HepG2 (cell line): ENCODE results near the gene MAN1A2. TPM values are rescaled to one million over a fixed set of nuclear protein-coding genes. Genes with fewer than 3 reads are reported as not detected.

ENCODE experiments used
- ATAC-seq: fragments of 200-7000 bp; cut with Tn5 transposase; 3 replicates; pipeline ENCODE4 v1.9.1; 2020; ENCODE audit warnings: mild to moderate bottlenecking, moderate library complexity
- BruUV-seq: library from RNA; stranded (reverse); fragments of 400-500 nt; replicated peaks from 2 replicates; lab custom pipeline; 2021; lab: Mats Ljungman, UMichigan
- CTCF ChIA-PET: fragments of 300-600 bp; formaldehyde crosslinking; extraction: SDS; loops from one replicate; lab custom pipeline; 2021; ENCODE audit warnings: low total read pairs, inconsistent platforms, low intra/inter-chr PET ratio; lab: Yijun Ruan, JAX
- POLR2A ChIA-PET: fragments of 350-600 bp; sonication (Branson Sonifier 250); formaldehyde crosslinking; loops from one replicate; lab custom pipeline; 2020; ENCODE audit warnings: antibody characterized with exemption, inconsistent platforms; lab: Yijun Ruan, JAX
- DNase-seq: peaks from one replicate; pipeline ENCODE4 v3.0.0-alpha.2; 2015; ENCODE audit warnings: low spot score
- FAIRE-seq: peaks from 3 replicates; lab custom pipeline; 2011; peaks lifted over from hg19 to GRCh38; lab: Jason Lieb, UNC
- H2AFZ ChIP-seq: one replicate; pipeline ENCODE4 v1.6.1; 2011; ENCODE audit warnings: low read length, inconsistent platforms
- H3K27ac ChIP-seq: fragments of 300-600 bp; 3 replicates; pipeline ENCODE4 v1.8.0; 2011; ENCODE audit warnings: mixed run types, mild to moderate bottlenecking, mixed read lengths, low read length, inconsistent platforms; ENCODE audit not compliant: insufficient read depth; ENCODE audit errors: extremely low read length
- H3K27me3 ChIP-seq, 2 experiments: fragments of 200-600 bp in 1 of 2; 2 replicates in 1 of 2; 3 replicates in 1 of 2; pipeline versions ENCODE4 v1.6.0 to v1.8.0; 2011; ENCODE audit warnings: low read length in 2 of 2, mild to moderate bottlenecking in 2 of 2, moderate library complexity in 2 of 2, inconsistent platforms in 1 of 2; ENCODE audit not compliant: insufficient read depth in 2 of 2, control insufficient read depth in 1 of 2
- H3K36me3 ChIP-seq, 2 experiments: fragments of 200-600 bp in 1 of 2; replicated peaks in 1 of 2; 2 replicates in 1 of 2; 3 replicates in 1 of 2; pipeline versions ENCODE4 v1.5.1 to v1.8.0; 2011; ENCODE audit warnings: low read length in 2 of 2, inconsistent platforms in 1 of 2; ENCODE audit not compliant: insufficient read depth in 2 of 2, control insufficient read depth in 1 of 2
- H3K4me1 ChIP-seq: 2 replicates; pipeline ENCODE4 v1.5.1; 2012; ENCODE audit warnings: low read length, inconsistent platforms; ENCODE audit not compliant: insufficient read depth
- H3K4me2 ChIP-seq: 2 replicates; pipeline ENCODE4 v1.6.0; 2011; ENCODE audit warnings: low read depth, low read length, inconsistent platforms
- H3K4me3 ChIP-seq, 3 experiments: fragments of 200-600 bp in 1 of 3; sonication (generic), shearing (Covaris generic) in 1 of 3; replicated peaks in 1 of 3; 2 replicates each; pipeline ENCODE4 v1.5.1; 2011 to 2016; ENCODE audit warnings: low read length in 3 of 3, inconsistent platforms in 2 of 3, low read depth in 2 of 3, mild to moderate bottlenecking in 2 of 3, control low read depth in 1 of 3, mixed read lengths in 1 of 3; ENCODE audit not compliant: insufficient read depth in 1 of 3
- H3K79me2 ChIP-seq: one replicate; pipeline ENCODE4 v1.6.1; 2011; ENCODE audit warnings: low read length, inconsistent platforms; ENCODE audit not compliant: insufficient read depth
- H3K9ac ChIP-seq: 2 replicates; pipeline ENCODE4 v1.6.0; 2011; ENCODE audit warnings: mild to moderate bottlenecking, low read depth, low read length, inconsistent platforms; ENCODE audit not compliant: insufficient read depth
- H3K9me3 ChIP-seq: 2 replicates; pipeline ENCODE4 v1.5.1; 2012; ENCODE audit warnings: mild to moderate bottlenecking, low read length
- H4K20me1 ChIP-seq: 2 replicates; pipeline ENCODE4 v1.6.0; 2011; ENCODE audit warnings: inconsistent platforms, mild to moderate bottlenecking, low read length, moderate library complexity; ENCODE audit not compliant: insufficient read depth
- FOXA1 ChIP-seq, 2 experiments: fragments of 450-650 bp in 1 of 2; sonication (generic) in 1 of 2; formaldehyde crosslinking in 1 of 2; IDR thresholded peaks; 2 replicates each; pipeline versions ENCODE4 v1.4.0 to v1.6.1; 2016 to 2020; ENCODE audit warnings: missing genetic modification reagents in 1 of 2
- MBNL3 ChIP-seq: fragments of 250-450 bp; sonication (Bioruptor Pico); conservative IDR thresholded peaks from 2 replicates; pipeline ENCODE4 v1.8.0; 2022; ENCODE audit warnings: mild to moderate bottlenecking, inconsistent platforms
- MIXL1 ChIP-seq: IDR thresholded peaks from 2 replicates; pipeline ENCODE4 v1.6.1; 2016
- SAFB2 ChIP-seq: sonication (generic); formaldehyde crosslinking; IDR thresholded peaks from 2 replicates; pipeline ENCODE4 v1.5.1; 2020; ENCODE audit warnings: missing genetic modification reagents, low read depth, mild to moderate bottlenecking, borderline replicate concordance
- SMAD3 ChIP-seq: sonication (generic); formaldehyde crosslinking; IDR thresholded peaks from 2 replicates; pipeline ENCODE4 v1.4.0; 2020; ENCODE audit warnings: missing genetic modification reagents
- SSRP1 ChIP-seq: IDR thresholded peaks from 2 replicates; pipeline ENCODE4 v1.6.1; 2016; ENCODE audit warnings: control low read depth
- TRAFD1 ChIP-seq: sonication (generic); formaldehyde crosslinking; IDR thresholded peaks from 2 replicates; pipeline ENCODE4 v1.5.1; 2020; ENCODE audit warnings: missing genetic modification reagents, mild to moderate bottlenecking, borderline replicate concordance
- ZBTB1 ChIP-seq: sonication (generic); formaldehyde crosslinking; IDR thresholded peaks from 2 replicates; pipeline ENCODE4 v1.4.0; 2020; ENCODE audit warnings: missing genetic modification reagents, borderline replicate concordance
- ZMAT5 ChIP-seq: sonication (generic); formaldehyde crosslinking; IDR thresholded peaks from 2 replicates; pipeline ENCODE4 v1.5.0; 2020; ENCODE audit warnings: mild to moderate bottlenecking, low read depth, missing genetic modification reagents, borderline replicate concordance
- ZNF350 ChIP-seq: sonication (generic); formaldehyde crosslinking; IDR thresholded peaks from 2 replicates; pipeline ENCODE4 v1.4.0; 2020; ENCODE audit warnings: mild to moderate bottlenecking, low read depth, missing genetic modification reagents, borderline replicate concordance
- in situ Hi-C: cut with HindIII; loops from 2 replicates; pipeline ENCODE4 v1.10.0; 2017; ENCODE audit warnings: low pct_unique_long_range_greater_than_20kb; ENCODE audit not compliant: extremely low pct_ligation_motif_present
- intact Hi-C: fragments of 100-400 bp; cut with micrococcal nuclease; formaldehyde crosslinking; loops from one replicate; pipeline ENCODE4 v1.10.0; 2022; ENCODE audit not compliant: unreplicated experiment
- polyA plus RNA-seq, 8 experiments: library from polyadenylated mRNA; depleted of rRNA in 3 of 8; stranded (reverse) in 7 of 8; unstranded in 1 of 8; fragments of >200 nt; fragmentation: Illumina TruSeq in 4 of 8; extraction: Trizol in 4 of 8; gene quantifications; 2 replicates each; pipeline versions ENCODE4 v1.2.1 to v1.2.3, GENCODE V29; 2011 to 2016; ENCODE audit warnings: low read depth in 4 of 8, missing spikeins in 1 of 8, mixed read lengths in 1 of 8; ENCODE audit not compliant: insufficient read depth in 1 of 8
- total RNA-seq, 5 experiments: library from RNA; depleted of rRNA; stranded (reverse); fragments of >200 nt; fragmentation: Illumina TruSeq; extraction: Trizol; gene quantifications; 2 replicates each; pipeline ENCODE4 v1.2.3, GENCODE V29; 2016; ENCODE audit warnings: low read depth in 1 of 5
- TF ChIP-seq, protein P1 (sequence below): sonication (generic); formaldehyde crosslinking; IDR thresholded peaks from 2 replicates; pipeline ENCODE4 v1.5.1; 2020; ENCODE audit warnings: missing genetic modification reagents, mild to moderate bottlenecking, borderline replicate concordance
- TF ChIP-seq, protein P2 (sequence below): sonication (generic); formaldehyde crosslinking; IDR thresholded peaks from 2 replicates; pipeline ENCODE4 v1.8.0; 2022; ENCODE audit warnings: mild to moderate bottlenecking, missing genetic modification reagents

Gene MAN1A2
- total and polyA plus RNA-seq, 2 of the 13 experiments (the other 11 are each of a cell fraction or from before 2014, with no cell fraction given) = 8.0 to 19.9 TPM

GRCh38 chr1:117396074-117396473 is 28.8 kb downstream of the MAN1A2 start:
- no peak overlapping the region for H3K27ac ChIP-seq
- H3K9me3 ChIP-seq = no peaks in the 10 kb centered on the region
- no peaks in the 10 kb centered on the region for H3K4me1 ChIP-seq
- no peak for DNase-seq
- ATAC-seq = no peak
- no TSS peak for BruUV-seq
- ChIA-PET POLR2A (no interaction called here), CTCF (no interaction called here)
- H3K4me3 ChIP-seq = no peak overlapping the region
- intact Hi-C loops = no loop called here
- no peaks in the 10 kb centered on the region for H3K27me3 ChIP-seq
- TF ChIP-seq ZMAT5 (CRISPR knock-in tag) = no peak
- H3K9ac ChIP-seq = no peak overlapping the region
- H2AFZ ChIP-seq = no peak overlapping the region
- peaks cover 3% of the 10 kb centered on the region; the same call in 1 of the 2 replicates for H4K20me1 ChIP-seq
- no peak for FAIRE-seq
- peaks cover 16% of the 10 kb centered on the region for H3K79me2 ChIP-seq
- no peaks in the 10 kb centered on the region for H3K36me3 ChIP-seq
- in situ Hi-C loops = no loop called here
- no peak overlapping the region for H3K4me2 ChIP-seq

DNA sequence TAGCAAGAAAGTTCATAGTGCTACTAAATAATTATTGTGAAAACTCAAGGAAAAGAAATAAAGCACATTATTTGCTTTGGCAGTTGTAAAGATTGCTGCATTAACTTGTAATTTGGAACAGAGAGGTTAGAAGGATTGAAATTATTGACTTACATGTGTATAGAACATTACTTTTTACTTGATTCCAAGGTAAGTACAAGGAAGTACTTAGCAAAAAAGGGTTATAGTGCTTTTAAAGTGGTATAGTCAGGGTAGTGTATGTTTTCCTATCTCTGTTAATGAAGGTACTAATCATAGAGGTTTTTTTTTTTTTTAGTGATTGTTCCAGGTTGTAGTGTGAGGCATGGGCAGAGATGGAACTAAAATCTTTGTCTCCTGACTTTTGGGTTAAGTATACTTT is 29.4 kb downstream of the MAN1A2 start:
- CTCF ChIA-PET = no interaction called here
- no peaks in the 10 kb centered on the region for H3K4me1 ChIP-seq
- no peak for ATAC-seq
- no peak overlapping the region for H3K27ac ChIP-seq
- no peak for DNase-seq
- no peaks in the 10 kb centered on the region for H3K9me3 ChIP-seq
- BruUV-seq = no TSS peak
- H3K9ac ChIP-seq = no peak overlapping the region
- POLR2A ChIA-PET = no interaction called here
- H3K4me3 ChIP-seq = no peak overlapping the region
- H3K79me2 ChIP-seq = peaks cover 16% of the 10 kb centered on the region
- peaks cover 3% of the 10 kb centered on the region; the same call in 1 of the 2 replicates for H4K20me1 ChIP-seq
- intact Hi-C loops = no loop called here
- FAIRE-seq = no peak
- in situ Hi-C loops = no loop called here
- no peak overlapping the region for H2AFZ ChIP-seq
- H3K27me3 ChIP-seq = no peaks in the 10 kb centered on the region
- TF ChIP-seq MBNL3 (CRISPR knock-in tag) = no peak
- TF ChIP-seq ZNF350 (CRISPR knock-in tag) = no peak
- TF ChIP-seq, protein P1, sequence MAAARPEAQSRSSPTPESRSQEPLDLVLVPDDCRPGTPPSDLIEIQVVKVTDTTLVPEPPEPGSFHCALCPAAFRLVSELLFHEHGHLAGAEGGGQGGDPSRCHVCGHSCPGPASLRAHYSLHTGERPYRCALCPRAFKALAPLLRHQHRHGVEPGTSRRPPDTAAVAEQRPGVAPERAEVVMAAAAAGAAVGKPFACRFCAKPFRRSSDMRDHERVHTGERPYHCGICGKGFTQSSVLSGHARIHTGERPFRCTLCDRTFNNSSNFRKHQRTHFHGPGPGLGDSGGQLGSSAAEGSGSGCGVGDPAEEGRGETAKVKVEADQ (CRISPR knock-in tag) = no peak
- no peak for TF ChIP-seq ZBTB1 (CRISPR knock-in tag)
- TF ChIP-seq MIXL1 (CRISPR knock-in tag) = no peak
- no peak for TF ChIP-seq TRAFD1 (CRISPR knock-in tag)
- TF ChIP-seq, protein P2, sequence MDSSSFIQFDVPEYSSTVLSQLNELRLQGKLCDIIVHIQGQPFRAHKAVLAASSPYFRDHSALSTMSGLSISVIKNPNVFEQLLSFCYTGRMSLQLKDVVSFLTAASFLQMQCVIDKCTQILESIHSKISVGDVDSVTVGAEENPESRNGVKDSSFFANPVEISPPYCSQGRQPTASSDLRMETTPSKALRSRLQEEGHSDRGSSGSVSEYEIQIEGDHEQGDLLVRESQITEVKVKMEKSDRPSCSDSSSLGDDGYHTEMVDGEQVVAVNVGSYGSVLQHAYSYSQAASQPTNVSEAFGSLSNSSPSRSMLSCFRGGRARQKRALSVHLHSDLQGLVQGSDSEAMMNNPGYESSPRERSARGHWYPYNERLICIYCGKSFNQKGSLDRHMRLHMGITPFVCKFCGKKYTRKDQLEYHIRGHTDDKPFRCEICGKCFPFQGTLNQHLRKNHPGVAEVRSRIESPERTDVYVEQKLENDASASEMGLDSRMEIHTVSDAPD = no peak
- TF ChIP-seq SMAD3 (CRISPR knock-in tag) = no peak
- TF ChIP-seq SSRP1 = no peak
- no peak for TF ChIP-seq FOXA1 (IDR thresholded peaks at IDR 0.05)
- no peak for TF ChIP-seq FOXA1 (CRISPR knock-in tag; IDR thresholded peaks at IDR 0.05)
- TF ChIP-seq SAFB2 (CRISPR knock-in tag) = no peak
- no peaks in the 10 kb centered on the region for H3K36me3 ChIP-seq
- H3K4me2 ChIP-seq = no peak overlapping the region
